NCI-H345 treated with DMSO at 0.1 percent for 48 hours (cell line): Measurements from ENCODE around the gene NTRK3.

Experiments used
- DNase-seq: peaks from one replicate; lab custom pipeline; 2025; ENCODE audit not compliant: unreplicated experiment; lab: John Stamatoyannopoulos, UW

NTRK3 gene

DNA sequence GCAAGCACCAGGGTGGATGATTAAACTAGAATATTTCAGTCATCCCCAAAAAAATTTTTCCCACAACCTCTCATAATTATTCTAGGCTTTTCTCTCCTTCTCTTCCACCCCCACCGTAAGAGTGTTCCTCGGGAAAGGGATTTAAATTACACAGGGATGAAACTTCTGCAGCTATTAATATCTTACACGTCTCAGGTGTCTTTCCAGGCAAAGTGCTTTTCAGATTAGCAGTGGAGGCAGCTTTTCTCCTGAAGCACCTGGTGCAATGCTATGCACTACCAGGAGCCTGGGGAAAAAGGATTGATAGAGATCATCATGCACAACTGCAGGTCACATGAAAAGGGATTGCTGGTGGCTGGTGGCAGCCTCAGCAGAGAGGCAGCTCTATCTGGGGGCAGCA is 250.4 kb downstream of the NTRK3 start:
- DNase-seq: no peak

DNA sequence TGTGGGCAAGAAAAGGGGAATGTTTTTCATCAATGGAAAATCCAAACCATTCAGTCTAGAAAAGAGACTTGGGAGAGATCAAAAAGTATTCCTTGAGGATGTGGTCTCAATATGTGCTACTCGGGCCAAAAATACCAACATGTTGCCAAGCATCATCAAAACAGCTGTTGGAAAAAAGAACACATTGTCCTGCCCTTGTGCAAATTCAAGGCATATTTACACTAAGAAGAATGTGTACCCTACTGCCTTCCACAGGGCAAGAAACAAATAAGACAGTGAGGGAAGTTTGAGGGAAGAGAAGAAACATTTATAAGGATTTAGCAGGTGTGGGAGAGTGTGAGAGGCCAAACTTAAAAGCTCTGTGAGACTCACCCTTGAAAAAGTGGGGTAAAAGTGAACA is 252.1 kb downstream of the NTRK3 start:
- DNase-seq: no peak

DNA sequence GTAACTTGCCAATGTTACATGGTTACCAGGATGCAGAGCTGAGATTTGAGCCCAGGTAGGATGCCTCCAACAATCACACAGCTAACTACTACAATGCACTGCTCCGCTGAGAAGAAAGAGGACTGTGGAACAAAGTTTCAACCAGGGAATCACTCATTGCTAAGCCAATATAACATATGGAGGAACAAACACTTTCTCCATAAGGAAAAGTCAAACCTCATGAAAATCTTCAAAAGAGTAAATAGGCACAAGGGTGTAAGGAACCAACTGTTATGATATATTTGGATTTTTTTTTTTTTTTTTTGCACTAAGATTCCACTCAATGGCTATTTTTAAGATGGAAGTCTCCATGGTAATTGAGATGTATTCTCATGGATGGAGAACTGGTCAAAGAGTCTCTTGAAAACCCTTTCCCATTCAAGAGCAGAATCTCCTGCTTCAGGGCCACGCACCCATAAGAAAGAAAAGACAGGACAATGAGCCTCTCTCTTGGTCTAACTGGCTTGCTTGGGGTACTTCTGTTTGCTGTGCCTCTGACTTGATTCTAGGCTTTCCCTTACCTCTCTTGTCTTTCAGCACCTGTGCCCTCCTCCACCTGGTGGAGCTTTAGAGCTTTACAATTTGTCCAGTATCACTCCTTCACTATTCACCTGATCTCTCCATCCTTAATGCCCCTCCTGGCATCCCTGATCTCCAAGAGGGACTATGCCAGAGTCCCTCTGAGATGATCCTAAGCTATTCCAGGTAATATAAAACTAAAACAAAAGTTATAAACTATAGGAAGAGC is 252.8 kb downstream of the NTRK3 start:
- DNase-seq: no peak

DNA sequence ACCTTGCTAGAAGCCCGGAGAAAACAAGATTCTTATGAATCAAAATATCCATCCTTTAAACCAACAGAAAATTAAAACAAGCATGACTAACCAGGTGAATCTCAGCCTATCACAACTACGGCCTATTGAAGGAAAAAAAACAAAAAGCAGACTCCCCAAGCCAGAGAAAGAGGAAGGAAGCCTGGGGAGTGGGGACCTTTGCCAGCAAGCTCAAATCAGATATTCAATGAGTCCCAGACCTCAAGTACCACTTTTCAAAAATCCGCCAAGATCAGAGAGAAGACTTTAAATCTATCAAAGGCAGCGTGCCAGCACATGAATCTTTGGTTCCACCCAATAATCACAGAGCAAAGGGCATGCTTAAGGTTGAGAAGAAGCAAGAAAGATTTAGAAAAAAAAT is 253.8 kb downstream of the NTRK3 start:
- DNase-seq: no peak

DNA sequence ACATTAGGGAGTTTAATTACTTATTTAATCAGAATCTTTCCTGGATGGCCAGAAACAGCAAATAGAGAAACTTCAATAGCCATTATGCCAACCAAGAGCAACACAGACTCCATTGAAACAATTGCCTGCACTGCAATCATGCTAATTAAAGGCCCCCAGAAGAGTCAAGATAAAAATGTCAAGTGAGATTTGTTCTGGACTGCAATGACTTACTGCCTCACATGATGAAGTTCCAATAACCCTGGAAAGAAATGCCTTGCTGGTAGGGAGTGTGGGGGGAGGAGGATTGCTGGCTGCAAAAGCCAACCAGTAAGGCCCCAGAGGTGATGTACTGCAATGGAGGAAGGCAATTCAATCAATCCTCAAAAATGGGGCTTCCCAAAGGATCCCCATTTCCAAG is 257.9 kb downstream of the NTRK3 start:
- no peak for DNase-seq

DNA sequence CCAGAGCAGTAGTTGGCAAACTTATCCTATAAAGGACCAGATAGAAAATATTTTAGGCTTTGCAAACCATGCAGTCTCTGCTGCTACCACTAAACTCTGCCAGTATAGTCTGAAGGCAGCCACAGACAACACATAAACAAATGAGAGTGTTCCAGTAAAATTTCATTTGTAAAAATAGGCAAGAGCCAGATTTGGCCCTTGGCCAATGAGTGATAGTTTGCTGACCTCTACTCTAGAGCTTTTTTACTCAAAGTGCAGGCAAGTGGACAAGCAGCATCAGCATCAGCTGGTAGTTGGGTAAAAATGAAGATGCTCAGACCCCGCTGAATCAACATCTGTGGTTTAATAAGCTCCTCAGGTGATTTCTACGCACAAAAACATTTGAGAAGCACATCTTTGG is 269.8 kb downstream of the NTRK3 start:
- DNase-seq: no peak

DNA sequence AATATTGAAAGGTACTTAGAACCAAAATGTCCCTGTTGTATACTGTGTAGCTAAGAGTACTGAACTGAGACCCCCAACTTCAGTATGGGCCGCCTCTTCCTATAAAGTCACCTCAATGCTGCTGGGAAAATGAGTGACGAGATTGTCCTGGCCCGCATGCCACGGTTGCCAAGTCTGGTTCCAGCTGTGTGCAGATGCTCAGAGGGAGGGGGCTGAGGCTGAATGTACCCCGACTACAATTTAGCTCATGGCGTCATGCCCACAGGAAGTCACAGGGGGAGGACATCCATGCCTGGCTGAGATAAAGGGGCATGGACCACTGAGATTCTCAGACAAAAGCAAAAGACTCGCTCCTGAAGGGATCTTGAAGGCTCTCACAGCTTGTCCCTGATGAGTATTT is 271.1 kb downstream of the NTRK3 start:
- no peak for DNase-seq

DNA sequence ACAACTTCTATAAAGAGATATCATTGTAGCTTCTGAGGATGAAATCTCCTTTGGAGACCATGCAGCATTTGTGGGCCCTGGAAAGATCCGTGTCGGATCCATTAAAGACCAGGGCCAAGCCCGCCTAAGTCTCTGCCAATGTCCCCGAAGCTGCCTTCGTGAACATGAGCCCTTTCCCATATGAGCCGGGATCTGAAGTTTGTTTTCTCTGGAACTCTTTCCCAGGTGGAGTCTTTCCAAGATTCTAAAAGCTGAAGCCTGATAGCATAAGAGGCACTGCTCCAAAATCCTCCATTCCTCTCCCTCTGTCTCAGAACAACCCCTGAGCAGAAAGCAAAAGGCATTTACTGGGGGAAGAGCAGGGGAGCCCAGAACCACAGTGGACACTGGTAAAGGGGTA is 274.6 kb downstream of the NTRK3 start:
- no peak for DNase-seq

DNA sequence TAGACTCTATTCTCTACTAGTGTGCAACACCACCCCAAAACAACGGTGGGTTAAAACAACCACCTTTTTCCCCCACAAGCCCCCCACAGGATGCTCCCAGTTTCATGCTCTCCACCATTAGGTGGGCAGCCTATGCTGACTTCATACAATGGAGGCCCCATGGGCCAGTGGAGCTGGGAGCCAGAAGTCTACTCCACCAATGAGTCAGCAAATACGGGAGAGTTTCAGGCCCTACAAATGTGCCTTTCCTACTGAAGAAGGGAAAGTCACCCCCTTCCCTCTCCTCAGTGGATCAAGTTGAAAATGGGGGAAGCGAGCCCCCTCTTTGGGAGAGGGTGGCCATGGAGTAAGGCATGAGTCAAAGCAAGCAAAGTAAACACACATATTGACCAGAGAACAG is 278.6 kb downstream of the NTRK3 start:
- no peak for DNase-seq

DNA sequence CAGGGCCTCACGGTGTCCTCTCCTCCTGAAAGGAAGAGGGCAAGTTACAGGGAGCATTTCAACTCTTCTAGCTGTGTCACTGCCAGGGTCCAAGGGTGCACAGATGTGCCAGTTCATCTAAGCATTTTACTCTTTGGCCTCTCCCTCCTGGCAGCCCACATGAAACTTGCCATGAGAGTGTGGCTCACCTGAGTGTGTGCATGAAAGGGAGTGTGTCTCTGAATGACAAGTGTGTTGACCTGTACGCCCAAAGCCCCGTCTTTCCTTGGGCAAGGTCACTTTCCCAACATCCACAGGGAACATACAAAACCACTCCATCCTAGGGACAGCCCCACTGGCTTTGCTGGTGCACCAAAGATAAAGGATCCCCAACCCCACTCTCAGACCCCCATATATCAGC is 280.0 kb downstream of the NTRK3 start:
- no peak for DNase-seq

DNA sequence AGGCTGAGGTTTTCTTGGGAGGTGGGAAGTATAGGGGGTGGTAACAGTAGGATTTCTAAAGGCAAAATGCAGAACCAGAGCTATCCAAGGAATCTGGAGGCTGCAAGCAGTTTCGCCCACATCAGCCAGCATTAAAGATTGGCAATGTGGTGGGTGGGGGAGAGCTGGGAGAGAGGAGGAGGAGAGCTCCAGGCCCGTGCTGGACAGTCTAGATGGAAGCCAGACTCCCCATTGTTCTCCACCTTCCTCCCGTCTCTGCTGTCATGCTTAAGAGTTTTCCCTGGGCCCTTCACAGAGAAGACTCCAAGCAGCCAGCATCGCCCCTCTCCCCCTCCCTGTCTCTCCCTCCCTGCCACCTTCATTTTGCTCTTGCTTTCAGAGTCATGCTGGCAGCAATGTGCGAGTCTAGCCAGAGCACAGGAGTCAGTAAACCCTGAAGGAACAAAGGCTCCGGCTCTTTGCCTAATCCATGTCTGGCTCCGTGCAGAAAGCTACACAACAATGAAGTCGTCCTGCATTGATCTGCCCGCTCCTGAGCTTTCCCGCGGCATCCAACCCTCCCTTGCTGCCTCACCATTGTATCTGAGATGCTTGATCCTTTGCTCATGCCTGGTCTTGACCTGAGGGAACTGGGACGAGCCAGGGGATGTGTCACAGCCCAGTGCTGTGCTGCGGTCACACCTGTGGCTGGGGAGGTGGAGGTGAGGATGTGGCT is 282.9 kb downstream of the NTRK3 start:
- DNase-seq: no peak

DNA sequence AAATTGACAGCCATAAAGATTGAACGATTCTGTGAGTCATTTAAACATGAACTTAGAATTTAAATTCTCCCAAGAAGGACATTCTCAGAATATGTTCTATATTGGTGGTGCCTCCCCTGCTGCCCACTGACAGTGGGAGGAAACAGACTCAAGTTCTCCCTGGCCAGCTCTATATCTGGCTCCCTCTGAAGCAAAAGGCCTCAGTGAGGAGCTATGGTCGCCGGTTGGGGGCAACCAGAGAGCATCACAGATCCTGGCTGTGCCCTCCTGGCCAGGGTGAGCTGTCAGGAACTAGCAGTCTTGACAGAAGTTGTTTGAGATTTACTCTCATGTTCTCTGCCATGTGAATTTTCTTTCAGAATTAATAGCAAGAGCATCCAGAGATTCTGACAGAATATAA is 285.5 kb downstream of the NTRK3 start:
- DNase-seq: no peak

DNA sequence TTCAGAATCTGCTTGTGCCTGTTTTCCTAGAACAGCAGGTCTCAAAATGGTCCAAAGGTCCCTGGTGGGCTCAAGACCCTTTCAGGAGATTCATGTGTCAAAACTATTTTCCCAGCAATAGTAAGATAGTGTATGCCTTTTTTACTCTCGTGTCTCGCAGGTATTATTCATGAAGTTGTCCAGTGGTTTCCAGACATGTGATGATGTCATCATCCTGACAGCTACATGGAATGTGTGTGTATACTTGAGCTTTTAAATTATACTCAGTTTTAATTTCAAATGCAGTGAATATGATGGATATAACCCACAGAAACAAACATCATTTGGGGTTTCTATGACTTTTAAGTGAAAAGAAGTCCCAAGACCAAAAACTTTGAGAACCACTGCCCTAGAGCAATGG is 288.6 kb downstream of the NTRK3 start:
- no peak for DNase-seq

DNA sequence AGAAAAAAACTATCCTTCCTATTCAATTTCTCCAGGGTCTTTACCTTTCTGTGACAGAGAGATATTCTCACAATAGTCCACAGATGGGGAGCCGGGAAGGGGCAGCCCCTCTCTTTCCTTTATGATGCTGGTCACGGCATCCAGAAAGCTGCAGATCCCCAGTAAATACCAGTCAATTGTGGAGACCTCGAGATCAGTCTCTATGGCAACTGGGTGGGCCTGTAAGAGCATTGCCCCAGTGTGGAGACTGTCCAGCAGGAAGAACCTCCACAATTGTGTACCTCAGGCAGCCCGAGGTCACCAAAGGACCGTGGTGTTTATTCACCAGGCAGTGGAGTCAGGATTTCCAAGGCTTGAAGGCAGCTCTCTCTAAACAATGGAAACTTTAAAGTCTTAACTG is 291.2 kb downstream of the NTRK3 start:
- DNase-seq: no peak

DNA sequence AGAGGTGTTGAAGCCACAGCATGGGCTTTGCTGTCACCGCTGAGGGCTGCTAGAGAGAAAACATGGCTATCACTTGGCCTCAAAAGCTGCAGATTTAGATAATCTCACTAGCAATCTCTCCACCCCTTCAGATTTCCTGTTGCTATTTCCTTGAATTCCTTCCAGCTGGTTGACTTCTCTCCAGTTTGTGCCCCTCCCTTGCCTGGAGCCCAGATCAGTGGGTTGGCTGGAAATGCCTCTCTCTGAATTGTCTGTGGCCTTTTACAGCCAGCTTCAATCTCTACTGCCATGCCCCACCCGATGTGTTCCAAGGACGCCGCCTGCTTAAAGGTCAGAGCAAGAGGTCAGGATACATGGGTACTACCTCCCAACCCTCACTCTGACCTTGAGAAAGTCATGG is 294.1 kb downstream of the NTRK3 start:
- DNase-seq: no peak

DNA sequence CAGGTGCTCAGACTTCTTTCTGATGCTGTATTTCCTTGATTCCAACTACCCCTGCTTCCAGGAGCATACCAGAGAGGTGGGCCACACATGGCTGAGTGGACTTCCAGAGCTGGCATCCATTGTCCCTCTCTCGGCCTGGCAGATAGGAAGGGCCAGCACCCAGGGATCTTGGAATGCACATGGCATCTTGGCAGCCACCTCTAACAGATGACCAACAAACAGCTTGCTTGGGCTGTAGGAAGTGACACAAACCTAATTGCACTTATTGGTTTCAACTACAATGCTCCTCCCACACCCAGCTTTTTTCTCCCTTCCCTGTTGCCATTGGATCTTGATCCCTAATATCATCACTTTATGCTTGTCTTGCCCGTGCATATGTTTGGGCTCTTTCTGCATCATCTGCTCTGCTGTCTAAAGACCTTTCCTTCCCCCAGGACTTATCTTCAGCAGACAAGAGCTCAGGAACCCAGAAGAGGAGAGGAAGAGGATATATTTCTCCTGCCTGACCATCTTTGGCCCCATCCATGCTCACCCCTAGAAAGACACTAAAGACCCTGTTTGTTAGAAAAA is 294.6 kb downstream of the NTRK3 start:
- DNase-seq: no peak

DNA sequence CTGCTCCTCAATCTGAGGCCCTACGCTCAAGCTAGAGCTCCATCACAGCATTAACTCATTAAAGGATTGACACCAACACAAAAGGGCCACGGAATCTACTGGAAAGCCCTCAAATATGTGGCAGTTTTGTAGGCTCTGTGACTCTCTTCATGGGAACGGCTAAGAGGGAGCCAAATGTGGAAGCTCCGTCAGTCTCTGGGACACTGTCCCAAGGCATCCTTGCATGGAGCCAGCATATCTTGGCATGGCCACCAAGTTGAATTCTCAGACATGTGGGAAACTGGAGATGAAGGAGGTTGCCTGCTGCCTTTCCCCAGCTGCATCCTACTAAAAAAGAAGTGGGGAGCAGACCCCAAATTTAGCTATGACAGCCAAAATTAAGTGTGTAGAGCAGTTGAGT is 296.9 kb downstream of the NTRK3 start:
- no peak for DNase-seq

DNA sequence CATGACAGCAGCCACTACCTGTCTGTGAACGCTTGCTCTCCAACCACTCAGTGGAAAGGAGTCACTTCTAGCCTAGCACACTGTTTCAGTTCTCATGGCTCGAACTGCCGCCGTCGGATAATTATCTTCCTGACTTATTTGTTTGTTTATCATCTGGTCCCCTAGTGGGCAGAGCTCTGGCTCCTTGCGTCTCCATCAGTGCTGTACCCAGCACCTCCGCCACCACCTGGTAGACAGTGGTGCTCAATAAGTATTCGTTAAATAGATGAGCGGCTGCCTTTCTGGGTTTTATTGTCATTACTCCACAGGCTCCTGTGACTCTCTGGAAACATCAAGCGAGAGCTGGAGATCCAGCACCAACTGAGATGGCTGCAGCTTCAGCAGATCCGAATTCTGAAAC is 297.5 kb downstream of the NTRK3 start:
- no peak for DNase-seq

DNA sequence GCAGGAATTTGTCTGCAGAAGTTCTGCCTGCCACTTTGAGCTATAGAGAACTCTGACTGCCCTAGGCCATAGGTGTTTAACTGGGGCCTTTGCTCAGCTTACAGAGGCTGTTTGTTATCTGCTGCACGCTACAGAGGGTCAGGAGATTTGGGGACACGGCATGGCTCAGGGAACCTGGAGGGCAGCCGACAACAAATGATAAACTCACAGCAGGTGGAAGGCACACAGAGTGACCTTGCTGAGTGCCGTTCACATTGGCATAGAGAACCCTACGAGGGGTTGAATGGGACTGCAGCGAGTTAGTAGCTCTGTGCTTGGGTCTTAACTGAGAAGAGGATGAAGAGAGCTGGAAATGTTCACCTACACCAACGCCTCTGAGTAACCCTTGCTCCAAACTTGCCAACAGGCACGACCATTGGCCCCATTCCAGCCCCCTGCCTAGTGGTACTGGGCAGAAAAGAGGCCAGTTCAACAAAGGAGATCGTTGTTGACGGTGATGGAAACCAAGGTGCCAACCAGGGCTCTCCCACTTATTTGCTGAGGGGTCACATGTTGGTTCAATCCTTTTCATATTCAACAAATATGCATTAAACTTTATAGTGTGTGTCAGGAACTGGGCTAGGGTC is 301.1 kb downstream of the NTRK3 start:
- no peak for DNase-seq

DNA sequence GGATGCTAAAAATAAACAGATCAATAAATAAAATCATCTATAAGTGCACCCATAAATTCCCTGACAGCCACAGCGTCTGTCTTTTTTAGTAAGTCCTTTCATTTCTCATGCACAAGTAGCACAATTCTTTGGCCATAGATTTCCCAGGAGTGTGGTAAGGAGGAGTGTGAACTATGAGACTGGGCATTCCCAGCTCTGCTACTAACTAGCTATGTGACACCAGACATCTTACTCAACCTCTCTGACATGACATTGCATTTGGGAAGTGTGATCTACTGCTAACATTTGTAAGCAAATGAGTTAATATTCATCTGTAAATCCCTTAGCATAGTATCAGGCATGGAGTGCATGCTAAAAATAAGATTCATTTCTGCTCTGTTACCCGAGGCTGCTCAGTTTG is 301.7 kb downstream of the NTRK3 start:
- DNase-seq: no peak

DNA sequence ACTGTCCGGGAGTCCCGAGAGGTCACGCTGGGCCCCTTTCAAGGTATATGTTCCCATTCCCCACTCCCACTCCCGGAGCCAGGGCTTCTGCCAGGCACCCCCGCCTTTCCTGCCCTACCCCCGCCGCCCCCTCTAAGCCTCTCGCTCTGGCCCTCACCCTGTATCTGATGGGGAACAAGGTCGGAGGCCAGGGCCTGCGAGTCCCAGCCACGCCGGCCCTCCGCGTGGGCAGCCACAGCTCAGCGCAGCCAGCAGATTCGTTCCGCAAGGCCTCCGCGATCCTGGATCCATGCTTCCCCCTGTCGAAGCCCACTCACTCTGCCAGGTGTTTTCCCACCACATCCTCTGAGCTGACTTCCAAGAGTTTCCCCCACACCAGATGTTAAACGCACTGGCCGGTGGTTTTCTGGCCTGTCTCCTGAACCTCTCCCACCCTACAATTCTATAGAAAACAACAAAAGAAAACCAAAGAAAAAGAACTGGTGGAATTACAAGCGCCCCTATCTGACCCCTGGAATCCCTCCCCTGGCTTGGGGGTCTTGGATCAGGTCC is 303.7 kb downstream of the NTRK3 start:
- no peak for DNase-seq
